ENCODE results near the gene RTP2. TPM values are rescaled to one million over a fixed set of nuclear protein-coding genes. Genes with fewer than 3 reads are reported as not detected.

Gene RTP2
- total RNA-seq, 1 experiment from 2014 or later = not detected

DNA sequence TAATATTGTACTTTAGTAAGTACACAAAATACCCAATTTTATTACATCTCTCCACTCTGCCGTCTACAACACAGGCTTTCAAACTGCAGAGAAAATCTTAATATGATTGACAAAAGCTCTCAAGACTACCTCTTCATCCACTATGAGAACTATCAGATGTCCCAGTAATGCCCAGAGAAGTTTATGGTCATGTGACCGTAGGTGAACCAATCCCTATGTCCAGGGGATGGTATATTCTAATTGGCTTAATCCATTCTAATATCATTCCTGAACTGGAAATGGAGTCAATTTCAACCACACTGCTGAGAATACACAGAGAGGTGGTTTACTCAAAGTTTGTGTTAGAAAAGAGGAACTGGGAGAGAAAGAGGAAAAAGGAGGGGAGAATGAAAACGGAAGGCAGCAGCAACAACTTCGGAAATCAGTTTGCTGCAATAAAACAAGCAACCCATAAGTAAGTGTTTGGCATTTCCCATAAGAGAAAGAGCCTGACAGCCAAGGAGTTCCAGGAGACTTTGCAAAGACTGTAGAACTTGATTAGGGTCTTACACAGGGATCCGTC lies 39.4 kb downstream of the RTP2 start:
- CTCF ChIA-PET = no interaction called here
- Histone ChIP-seq H3K27me3 (replicated peaks; ENCODE audit: insufficient read depth, low read depth, low read length, poor library complexity) (peaks cover 52% of the 10 kb centered on the region), H3K4me3 (ENCODE audit: low read depth, low read length, poor library complexity, severe bottlenecking) (no peak overlapping the region), H3K9me3 (ENCODE audit: low read depth, low read length, poor library complexity, severe bottlenecking) (no peaks in the 10 kb centered on the region), H3K4me1 (ENCODE audit: insufficient read depth, low read length, poor library complexity, severe bottlenecking) (no peaks in the 10 kb centered on the region), H3K27ac (ENCODE audit: low read depth, low read length, poor library complexity, severe bottlenecking) (no peak overlapping the region), H3K36me3 (ENCODE audit: insufficient read depth, low read length, poor library complexity, severe bottlenecking) (no peaks in the 10 kb centered on the region)
- BruUV-seq (replicated peaks) = no TSS peak
- no peak for DNase-seq (ENCODE audit: low spot score)
- intact Hi-C loops (cut with micrococcal nuclease; ENCODE audit: unreplicated experiment) = no loop called here
- TF ChIP-seq, protein P1, sequence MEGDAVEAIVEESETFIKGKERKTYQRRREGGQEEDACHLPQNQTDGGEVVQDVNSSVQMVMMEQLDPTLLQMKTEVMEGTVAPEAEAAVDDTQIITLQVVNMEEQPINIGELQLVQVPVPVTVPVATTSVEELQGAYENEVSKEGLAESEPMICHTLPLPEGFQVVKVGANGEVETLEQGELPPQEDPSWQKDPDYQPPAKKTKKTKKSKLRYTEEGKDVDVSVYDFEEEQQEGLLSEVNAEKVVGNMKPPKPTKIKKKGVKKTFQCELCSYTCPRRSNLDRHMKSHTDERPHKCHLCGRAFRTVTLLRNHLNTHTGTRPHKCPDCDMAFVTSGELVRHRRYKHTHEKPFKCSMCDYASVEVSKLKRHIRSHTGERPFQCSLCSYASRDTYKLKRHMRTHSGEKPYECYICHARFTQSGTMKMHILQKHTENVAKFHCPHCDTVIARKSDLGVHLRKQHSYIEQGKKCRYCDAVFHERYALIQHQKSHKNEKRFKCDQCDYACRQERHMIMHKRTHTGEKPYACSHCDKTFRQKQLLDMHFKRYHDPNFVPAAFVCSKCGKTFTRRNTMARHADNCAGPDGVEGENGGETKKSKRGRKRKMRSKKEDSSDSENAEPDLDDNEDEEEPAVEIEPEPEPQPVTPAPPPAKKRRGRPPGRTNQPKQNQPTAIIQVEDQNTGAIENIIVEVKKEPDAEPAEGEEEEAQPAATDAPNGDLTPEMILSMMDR (conservative IDR thresholded peaks at IDR 0.05; ENCODE audit: low read depth, low read length) = no peak
- no peak for TF ChIP-seq EZH2 (IDR thresholded peaks at IDR 0.05; ENCODE audit: borderline replicate concordance, low read depth, low read length, poor library complexity, severe bottlenecking)
- POLR2A ChIA-PET (ENCODE audit: low non-redundant PET) = no interaction called here

DNA sequence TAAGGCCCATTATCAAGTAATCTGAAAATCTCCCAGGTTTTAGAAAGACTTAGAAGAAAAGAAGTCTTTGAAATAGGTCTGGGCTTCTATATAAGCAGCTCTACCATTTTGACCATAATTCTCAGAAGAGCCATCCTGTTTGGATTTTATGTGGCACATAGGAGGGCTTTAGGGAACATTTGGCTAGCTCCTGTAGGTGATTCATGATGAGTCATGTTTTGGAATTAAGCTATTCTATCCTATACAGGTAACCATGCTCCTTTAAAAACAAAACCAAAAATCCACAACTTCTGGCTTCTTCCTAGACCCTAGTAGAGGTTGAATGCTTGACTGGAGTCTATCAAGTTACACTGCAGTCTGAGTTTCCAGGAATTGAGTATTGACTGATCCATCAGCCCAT lies 41.1 kb downstream of the RTP2 start:
- intact Hi-C loops (cut with micrococcal nuclease; ENCODE audit: unreplicated experiment) = no loop called here
- Histone ChIP-seq H3K27ac (ENCODE audit: low read depth, low read length, poor library complexity, severe bottlenecking) (no peak overlapping the region), H3K36me3 (ENCODE audit: insufficient read depth, low read length, poor library complexity, severe bottlenecking) (no peaks in the 10 kb centered on the region), H3K4me3 (ENCODE audit: low read depth, low read length, poor library complexity, severe bottlenecking) (no peak overlapping the region), H3K27me3 (replicated peaks; ENCODE audit: insufficient read depth, low read depth, low read length, poor library complexity) (peaks cover 41% of the 10 kb centered on the region), H3K4me1 (ENCODE audit: insufficient read depth, low read length, poor library complexity, severe bottlenecking) (no peaks in the 10 kb centered on the region), H3K9me3 (ENCODE audit: low read depth, low read length, poor library complexity, severe bottlenecking) (no peaks in the 10 kb centered on the region)
- DNase-seq (ENCODE audit: low spot score) = no peak
- ChIA-PET POLR2A (ENCODE audit: low non-redundant PET) (no interaction called here), CTCF (no interaction called here)
- TF ChIP-seq, protein P1 (conservative IDR thresholded peaks at IDR 0.05; ENCODE audit: low read depth, low read length) = no peak
- no peak for TF ChIP-seq EZH2 (IDR thresholded peaks at IDR 0.05; ENCODE audit: borderline replicate concordance, low read depth, low read length, poor library complexity, severe bottlenecking)
- no TSS peak for BruUV-seq (replicated peaks)

DNA sequence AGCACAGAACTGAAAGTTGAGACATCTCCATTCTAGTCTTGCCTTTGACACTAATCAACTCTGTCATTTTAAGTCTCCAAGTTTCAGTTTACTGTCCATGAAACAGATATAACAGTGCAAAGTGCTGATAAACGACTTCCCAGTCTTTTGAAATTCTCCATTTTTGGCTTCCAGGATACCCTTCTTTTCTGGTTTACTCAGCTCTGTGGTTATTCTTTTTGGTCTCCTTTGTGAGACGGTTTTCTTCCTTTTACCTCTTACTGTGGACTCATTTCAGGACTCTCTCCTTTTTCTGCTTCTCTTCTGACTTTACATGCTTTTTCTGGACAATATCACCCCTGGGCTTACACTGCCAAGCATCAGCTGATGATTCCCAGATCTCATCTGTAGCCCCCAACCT lies 51.1 kb downstream of the RTP2 start:
- ChIA-PET CTCF (no interaction called here), POLR2A (ENCODE audit: low non-redundant PET) (no interaction called here)
- DNase-seq (ENCODE audit: low spot score) = no peak
- Histone ChIP-seq H3K27ac (ENCODE audit: low read depth, low read length, poor library complexity, severe bottlenecking) (no peak overlapping the region), H3K4me3 (ENCODE audit: low read depth, low read length, poor library complexity, severe bottlenecking) (no peak overlapping the region), H3K27me3 (replicated peaks; ENCODE audit: insufficient read depth, low read depth, low read length, poor library complexity) (peaks cover 32% of the 10 kb centered on the region), H3K36me3 (ENCODE audit: insufficient read depth, low read length, poor library complexity, severe bottlenecking) (no peaks in the 10 kb centered on the region), H3K4me1 (ENCODE audit: insufficient read depth, low read length, poor library complexity, severe bottlenecking) (no peaks in the 10 kb centered on the region), H3K9me3 (ENCODE audit: low read depth, low read length, poor library complexity, severe bottlenecking) (no peaks in the 10 kb centered on the region)
- no peak for TF ChIP-seq EZH2 (IDR thresholded peaks at IDR 0.05; ENCODE audit: borderline replicate concordance, low read depth, low read length, poor library complexity, severe bottlenecking)
- TF ChIP-seq, protein P1 (conservative IDR thresholded peaks at IDR 0.05; ENCODE audit: low read depth, low read length) = no peak
- no TSS peak for BruUV-seq (replicated peaks)
- intact Hi-C loops (cut with micrococcal nuclease; ENCODE audit: unreplicated experiment) = no loop called here

Other genes starting within 250 kb of the RTP2 start
- not detected in 2 replicates for gene SST, start 32.2 kb downstream of the RTP2 start, total RNA-seq (2021)
- 30.3 and 31.7 TPM in 2 replicates for gene BCL6, start 42.9 kb upstream of the RTP2 start, total RNA-seq (2021)